Mesodermal cell (in vitro differentiated cells): ENCODE measurements around the gene RNF213.

ENCODE experiments used
- H3K27ac ChIP-seq: 2 replicates; pipeline ENCODE4 v1.7.0; 2013; ENCODE audit warnings: mild to moderate bottlenecking, low read depth, low read length, moderate library complexity; ENCODE audit not compliant: severe bottlenecking
- H3K36me3 ChIP-seq: 2 replicates; pipeline ENCODE4 v1.7.1; 2013; ENCODE audit warnings: mild to moderate bottlenecking, low read length, moderate library complexity; ENCODE audit not compliant: control insufficient read depth, insufficient read depth
- H3K4me1 ChIP-seq: one replicate; pipeline ENCODE4 v1.7.1; 2013; ENCODE audit warnings: mild to moderate bottlenecking, low read length; ENCODE audit not compliant: insufficient read depth, control insufficient read depth, poor library complexity, severe bottlenecking
- H3K4me3 ChIP-seq: 2 replicates; pipeline ENCODE4 v1.7.0; 2013; ENCODE audit warnings: low read length, control low read depth, mild to moderate bottlenecking; ENCODE audit not compliant: insufficient read depth, poor library complexity, severe bottlenecking; ENCODE audit errors: extremely low read depth
- H3K9me3 ChIP-seq: 2 replicates; pipeline ENCODE4 v1.7.1; 2013; ENCODE audit warnings: mild to moderate bottlenecking, low read length, moderate library complexity; ENCODE audit not compliant: control insufficient read depth
- WGBS, 2 experiments: methylation state at CpG; one replicate each; pipeline ENCODE4 v1.1.5; 2013; ENCODE audit warnings: missing lambda C conversion rate in 2 of 2; ENCODE audit not compliant: insufficient coverage in 2 of 2; 5-methylcytosine and 5-hydroxymethylcytosine counted together

RNF213 gene

GRCh38 chr17:80447790-80448189 lies 187.1 kb downstream of the RNF213 start:
- WGBS, 2 experiments, result 67 to 80% methylated on average over 4 of the region's 4 CpGs
- H3K4me3 ChIP-seq, result no peak overlapping the region
- no peaks in the 10 kb centered on the region for H3K9me3 ChIP-seq
- H3K4me1 ChIP-seq, result peaks cover 11% of the 10 kb centered on the region
- H3K27ac ChIP-seq, result no peak overlapping the region
- no peaks in the 10 kb centered on the region for H3K36me3 ChIP-seq
